IMR-90 (cell line): Measurements from ENCODE around the gene OSBPL1A. TPM values are rescaled to one million over a fixed set of nuclear protein-coding genes. Genes with fewer than 3 reads are reported as not detected.

ENCODE experiments used
- ATAC-seq: fragments of 200-7000 bp; cut with Tn5 transposase; 2 replicates; pipeline ENCODE4 v1.9.1; 2020; ENCODE audit warnings: low read depth, mild to moderate bottlenecking, moderate library complexity
- BruUV-seq: library from RNA; stranded (reverse); fragments of 400-500 nt; replicated peaks from 2 replicates; lab custom pipeline; 2021; lab: Mats Ljungman, UMichigan
- CTCF ChIA-PET: fragments of 300-600 bp; formaldehyde crosslinking; extraction: SDS; loops from one replicate; lab custom pipeline; 2021; ENCODE audit warnings: antibody characterized with exemption; lab: Yijun Ruan, JAX
- POLR2A ChIA-PET: fragments of 300-600 bp; sonication (Branson Sonifier 250); formaldehyde crosslinking; loops from one replicate; lab custom pipeline; 2022; ENCODE audit warnings: antibody characterized with exemption; ENCODE audit not compliant: unreplicated experiment; lab: Charles Lee
- DNase-seq: peaks from one replicate; pipeline ENCODE4 v3.0.0; 2013
- H2AFZ ChIP-seq: replicated peaks from 2 replicates; pipeline ENCODE3; 2013; ENCODE audit warnings: low read length, mild to moderate bottlenecking; ENCODE audit not compliant: poor library complexity
- H2AK5ac ChIP-seq: 2 replicates; pipeline ENCODE4 v1.6.1; 2013; ENCODE audit warnings: low read depth, low read length, inconsistent platforms
- H2AK9ac ChIP-seq: replicated peaks from 2 replicates; pipeline ENCODE3; 2013; ENCODE audit warnings: mild to moderate bottlenecking, low read depth, low read length, moderate library complexity; ENCODE audit not compliant: poor library complexity
- H2BK120ac ChIP-seq: 2 replicates; pipeline ENCODE4 v1.6.1; 2013; ENCODE audit warnings: low read depth, low read length, inconsistent platforms
- H2BK15ac ChIP-seq: 3 replicates; pipeline ENCODE4 v1.6.1; 2013; ENCODE audit warnings: low read depth, low read length, inconsistent platforms
- H2BK20ac ChIP-seq: 2 replicates; pipeline ENCODE4 v1.6.1; 2013; ENCODE audit warnings: low read depth, mild to moderate bottlenecking, inconsistent platforms, low read length, moderate library complexity
- H2BK5ac ChIP-seq: 2 replicates; pipeline ENCODE4 v1.6.1; 2013; ENCODE audit warnings: mild to moderate bottlenecking, low read depth, low read length, inconsistent platforms; ENCODE audit not compliant: poor library complexity, severe bottlenecking
- H3K14ac ChIP-seq: replicated peaks from 2 replicates; pipeline ENCODE4 v1.6.1; 2013; ENCODE audit warnings: low read depth, low read length, inconsistent platforms
- H3K18ac ChIP-seq: 2 replicates; pipeline ENCODE4 v1.6.1; 2013; ENCODE audit warnings: low read depth, low read length, control low read depth
- H3K23ac ChIP-seq: 2 replicates; pipeline ENCODE4 v1.6.1; 2013; ENCODE audit warnings: low read depth, low read length, inconsistent platforms
- H3K27ac ChIP-seq: 2 replicates; pipeline ENCODE4 v1.5.1; 2013; ENCODE audit warnings: mild to moderate bottlenecking, control low read depth, low read length; ENCODE audit not compliant: insufficient read depth
- H3K27me3 ChIP-seq: 2 replicates; pipeline ENCODE4 v1.6.1; 2013; ENCODE audit warnings: low read length; ENCODE audit not compliant: control insufficient read depth, insufficient read depth
- H3K36me3 ChIP-seq: 2 replicates; pipeline ENCODE4 v1.6.1; 2013; ENCODE audit warnings: low read length, mixed read lengths; ENCODE audit not compliant: control insufficient read depth, insufficient read depth
- H3K4ac ChIP-seq: 2 replicates; pipeline ENCODE4 v1.6.1; 2013; ENCODE audit warnings: low read depth, low read length, inconsistent platforms
- H3K4me1 ChIP-seq: 2 replicates; pipeline ENCODE4 v1.6.1; 2013; ENCODE audit warnings: low read length, mixed read lengths; ENCODE audit not compliant: control insufficient read depth, insufficient read depth
- H3K4me2 ChIP-seq: 2 replicates; pipeline ENCODE4 v1.6.1; 2013; ENCODE audit warnings: low read depth, mild to moderate bottlenecking, control low read depth, low read length, moderate library complexity
- H3K4me3 ChIP-seq: 2 replicates; pipeline ENCODE4 v1.5.1; 2013; ENCODE audit warnings: low read depth, mild to moderate bottlenecking, control low read depth, low read length, moderate library complexity; ENCODE audit not compliant: insufficient read depth
- H3K56ac ChIP-seq: 2 replicates; pipeline ENCODE4 v1.6.1; 2013; ENCODE audit warnings: low read length, inconsistent platforms; ENCODE audit not compliant: insufficient read depth; ENCODE audit errors: extremely low read depth
- H3K79me1 ChIP-seq, 2 experiments: 2 replicates each; pipeline ENCODE4 v1.6.1; 2013; ENCODE audit warnings: low read length in 2 of 2, inconsistent platforms in 1 of 2, low read depth in 1 of 2
- H3K9ac ChIP-seq: 2 replicates; pipeline ENCODE4 v1.6.1; 2013; ENCODE audit warnings: low read depth, low read length, control low read depth
- H3K9me1 ChIP-seq: 2 replicates; pipeline ENCODE4 v1.6.1; 2013; ENCODE audit warnings: low read length, inconsistent platforms; ENCODE audit not compliant: insufficient read depth
- H3K9me3 ChIP-seq: 2 replicates; pipeline ENCODE4 v1.6.1; 2013; ENCODE audit warnings: low read length; ENCODE audit not compliant: control insufficient read depth, insufficient read depth
- H4K20me1 ChIP-seq: 2 replicates; pipeline ENCODE4 v1.6.1; 2013; ENCODE audit warnings: low read length, inconsistent platforms; ENCODE audit not compliant: insufficient read depth
- H4K5ac ChIP-seq: 2 replicates; pipeline ENCODE4 v1.6.1; 2013; ENCODE audit warnings: mild to moderate bottlenecking, low read depth, low read length, control low read depth
- H4K8ac ChIP-seq, 2 experiments: 2 replicates each; pipeline ENCODE4 v1.6.1; 2013; ENCODE audit warnings: low read depth in 2 of 2, low read length in 2 of 2, control low read depth in 1 of 2, inconsistent platforms in 1 of 2
- H4K91ac ChIP-seq: 2 replicates; pipeline ENCODE4 v1.6.1; 2013; ENCODE audit warnings: low read depth, low read length, inconsistent platforms; ENCODE audit not compliant: insufficient read depth
- CEBPB ChIP-seq: IDR thresholded peaks from 2 replicates; pipeline ENCODE4 v1.6.1; 2012; ENCODE audit warnings: low read depth, low read length, improper control_type of control experiment
- CTCF ChIP-seq: conservative IDR thresholded peaks from 2 replicates; pipeline ENCODE4 v1.5.1; 2012; ENCODE audit warnings: mild to moderate bottlenecking, low read depth, low read length, improper control_type of control experiment
- WGBS, 2 experiments: methylation state at CpG; one replicate each; pipeline versions ENCODE4 v1.1.5 to v1.1.7; 2013; ENCODE audit warnings: missing lambda C conversion rate in 2 of 2; ENCODE audit not compliant: insufficient read length in 1 of 2; ENCODE audit errors: extremely low coverage in 2 of 2; 5-methylcytosine and 5-hydroxymethylcytosine counted together
- dilution Hi-C: fragments of 300-500 bp; cut with HindIII; formaldehyde crosslinking; loops from one replicate; pipeline ENCODE4 v1.14.3; 2018; ENCODE audit warnings: low sequenced_read_pairs; ENCODE audit not compliant: unreplicated experiment
- in situ Hi-C: fragments of 300-500 bp; cut with MboI; formaldehyde crosslinking; loops from 3 replicates; pipeline ENCODE4 v1.14.3; 2019; ENCODE audit warnings: low sequenced_read_pairs, inconsistent platforms, mixed read lengths
- intact Hi-C: fragments of 100-400 bp; cut with micrococcal nuclease; formaldehyde crosslinking; loops from 2 replicates; pipeline ENCODE4 v1.10.0; 2022
- polyA plus RNA-seq, 3 experiments: library from polyadenylated mRNA; depleted of rRNA; stranded (reverse); fragments of >200 nt; gene quantifications; 2 replicates each; pipeline ENCODE4 v1.2.3, GENCODE V29; 2012; ENCODE audit warnings: low replicate concordance in 1 of 3
- total RNA-seq: library from RNA; depleted of rRNA; stranded (reverse); fragments of >200 nt; gene quantifications from 2 replicates; pipeline ENCODE4 v1.2.3, GENCODE V29; 2012

The OSBPL1A gene
- total and polyA plus RNA-seq, 2 of the 4 experiments (the other 2 are of a cell fraction), result 29.4 to 70.4 TPM

GRCh38 chr18:24262087-24262486, 135.5 kb downstream of the OSBPL1A start:
- peaks cover 8% of the 10 kb centered on the region for H3K4me1 ChIP-seq
- WGBS, 2 experiments, result no CpG with 5 or more reads among the region's 4 CpGs
- H3K4ac ChIP-seq, result no peak overlapping the region
- TF ChIP-seq CEBPB, result peak; percentile 74
- no peak for TF ChIP-seq CTCF
- peaks cover 2% of the 10 kb centered on the region; the same call in 1 of the 2 replicates for H3K36me3 ChIP-seq
- H3K14ac ChIP-seq, result no peak overlapping the region
- no peak overlapping the region for H2BK15ac ChIP-seq
- no peak overlapping the region for H4K5ac ChIP-seq
- H3K27me3 ChIP-seq, result no peaks in the 10 kb centered on the region
- H3K9ac ChIP-seq, result no peak overlapping the region
- H3K18ac ChIP-seq, result no peak overlapping the region
- H3K4me3 ChIP-seq, result no peak overlapping the region
- H2BK20ac ChIP-seq, result no peak overlapping the region
- H3K79me1 ChIP-seq, result peaks cover 29 to 64% of the 10 kb centered on the region in 2 experiments
- H3K4me2 ChIP-seq, result peak overlapping the region; percentile 68; the same call in 1 of the 2 replicates
- no peak overlapping the region for H4K91ac ChIP-seq
- H2AFZ ChIP-seq, result no peak overlapping the region
- ChIA-PET POLR2A (interaction anchor here (0.6 to 0.7 kb wide), 2 partner anchors 33 to 1742 kb away, joined by 4 to 6 read pairs; no protein-coding TSS in a partner anchor), CTCF (interaction anchor here (0.6 to 0.7 kb wide), 4 partner anchors 17 to 241 kb away, joined by 3 to 7 read pairs (median 5); no protein-coding TSS in a partner anchor)
- DNase-seq (peak; percentile 73), ATAC-seq (peak; percentile 80)
- peaks cover 2% of the 10 kb centered on the region for H3K9me1 ChIP-seq
- H3K23ac ChIP-seq, result no peak overlapping the region
- no peak overlapping the region for H4K8ac ChIP-seq
- BruUV-seq, result no TSS peak
- no peak overlapping the region for H2AK5ac ChIP-seq
- dilution Hi-C loops (no loop called here), intact Hi-C loops (no loop called here), in situ Hi-C loops (no loop called here)
- H3K56ac ChIP-seq, result no peak overlapping the region
- H3K27ac ChIP-seq, result no peak overlapping the region
- H2BK5ac ChIP-seq, result no peak overlapping the region
- peaks cover 7% of the 10 kb centered on the region; the same call in 1 of the 2 replicates for H4K20me1 ChIP-seq
- no peaks in the 10 kb centered on the region for H3K9me3 ChIP-seq
- no peak overlapping the region for H2BK120ac ChIP-seq
- H2AK9ac ChIP-seq, result no peak overlapping the region
